Transverse colon (tissue), 4 donors: ENCODE results near the gene ZFHX2.

Source experiments
- CTCF ChIP-seq, 5 experiments: fragments of 200-600 bp in 3 of 5; fragments of 450-650 bp in 2 of 5; sonication (generic) in 3 of 5; IDR thresholded peaks; 1 replicate in 2 of 5; 2 replicates in 3 of 5; pipeline ENCODE4 v1.5.1; 2016 to 2017; ENCODE audit warnings: antibody characterized with exemption in 5 of 5, inconsistent platforms in 3 of 5, mild to moderate bottlenecking in 2 of 5, moderate library complexity in 1 of 5
- EP300 ChIP-seq: sonication (generic); formaldehyde crosslinking; IDR thresholded peaks from one replicate; pipeline ENCODE4 v1.6.1; 2017; ENCODE audit warnings: antibody characterized with exemption, low read depth
- POLR2A ChIP-seq: fragments of 450-650 bp; IDR thresholded peaks from one replicate; pipeline ENCODE4 v1.6.1; 2016; ENCODE audit warnings: antibody characterized with exemption, mild to moderate bottlenecking, moderate library complexity
- POLR2AphosphoS5 ChIP-seq, 3 donors: sonication (generic); formaldehyde crosslinking; IDR thresholded peaks; one replicate each; pipeline ENCODE4 v1.6.1; 2016; ENCODE audit warnings: antibody characterized with exemption in 3 of 3

- TF ChIP-seq POLR2AphosphoS5 (IDR thresholded peaks at IDR 0.05) (no peak), CTCF (IDR thresholded peaks at IDR 0.05) (no peak), POLR2A (no peak), EP300 (no peak)
Measured at GRCh38 chr14:23470947-23471346, 80.6 kb downstream of the ZFHX2 start.
